ENCODE measurements around the gene PITPNM3. TPM values are rescaled to one million over a fixed set of nuclear protein-coding genes. Genes with fewer than 3 reads are reported as not detected.

The PITPNM3 gene
- total RNA-seq, 4 donors from 2014 or later = 12.7 to 51.6 (median 29.7) TPM

GRCh38 chr17:6555331-6556120 is 829 bp downstream of the PITPNM3 start:
- Histone ChIP-seq H3K27ac (peak overlapping the region; percentile 75 to 92 (median 82)), H3K36me3 (no peaks in the 10 kb centered on the region), H3K27me3 (peaks cover 9% of the 10 kb centered on the region), H3K9me3 (no peaks in the 10 kb centered on the region), H3K4me3 (peak overlapping the region; percentile 41 to 82 (median 68)), H3K4me1 (peaks cover 14 to 46% (median 41%) of the 10 kb centered on the region in 4 donors)
- DNase-seq = peak; percentile 22
- TF ChIP-seq EP300 (IDR thresholded peaks at IDR 0.05; ENCODE audit: low read depth) (no peak), POLR2A (IDR thresholded peaks at IDR 0.05) (peak; percentile 62), POLR2AphosphoS5 (IDR thresholded peaks at IDR 0.05) (peak in 2 of 3 donors; percentile 24 to 40), CTCF (IDR thresholded peaks at IDR 0.05) (no peak)
- in situ Hi-C loops (cut with MboI; ENCODE audit: low pct_ligation_motif_present in 1 of 4, low pct_unique_long_range_greater_than_20kb in 1 of 4, low sequenced_read_pairs in 3 of 4) (no loop called here), intact Hi-C loops (cut with DNase I; ENCODE audit: low total_unique reads) (no loop called here)
- WGBS, 2 donors (ENCODE audit: low coverage in 1 of 2) = 4% methylated on average over 27 of the region's 56 CpGs; no CpG with 5 or more reads in 1 of the 2 donors

- H3K27ac ChIP-seq = peak overlapping the region; percentile 75 to 92 (median 82)
- H3K4me3 ChIP-seq = peak overlapping the region in 3 of 4 donors; percentile 62 to 82 (median 73)
- peaks cover 9% of the 10 kb centered on the region for H3K27me3 ChIP-seq
- peak; percentile 74 for DNase-seq
- peaks cover 14 to 46% (median 41%) of the 10 kb centered on the region in 4 donors for H3K4me1 ChIP-seq
- H3K9me3 ChIP-seq = no peaks in the 10 kb centered on the region
- in situ Hi-C loops (cut with MboI; ENCODE audit: low pct_ligation_motif_present in 1 of 4, low pct_unique_long_range_greater_than_20kb in 1 of 4, low sequenced_read_pairs in 3 of 4) (no loop called here), intact Hi-C loops (cut with DNase I; ENCODE audit: low total_unique reads) (no loop called here)
- 20% methylated on average over 8 of the region's 12 CpGs; no CpG with 5 or more reads in 1 of the 2 donors for WGBS, 2 donors (ENCODE audit: low coverage in 1 of 2)
- no peaks in the 10 kb centered on the region for H3K36me3 ChIP-seq
- TF ChIP-seq POLR2A (IDR thresholded peaks at IDR 0.05) (peak; percentile 60), EP300 (IDR thresholded peaks at IDR 0.05; ENCODE audit: low read depth) (no peak), POLR2AphosphoS5 (IDR thresholded peaks at IDR 0.05) (peak; percentile 19 to 85 (median 76)), CTCF (IDR thresholded peaks at IDR 0.05) (no peak)
Measured at GRCh38 chr17:6554871-6555330, 1.5 kb downstream of the PITPNM3 start.

- DNase-seq = no peak
- no peaks in the 10 kb centered on the region for H3K9me3 ChIP-seq
- 60 to 77% methylated on average over 2 to 4 of the region's 4 CpGs for WGBS, 2 donors (ENCODE audit: low coverage in 1 of 2)
- peak overlapping the region; percentile 75 to 92 (median 82) for H3K27ac ChIP-seq
- H3K36me3 ChIP-seq = no peaks in the 10 kb centered on the region
- peaks cover 14 to 46% (median 41%) of the 10 kb centered on the region in 4 donors for H3K4me1 ChIP-seq
- peaks cover 9% of the 10 kb centered on the region for H3K27me3 ChIP-seq
- in situ Hi-C loops (cut with MboI; ENCODE audit: low pct_ligation_motif_present in 1 of 4, low pct_unique_long_range_greater_than_20kb in 1 of 4, low sequenced_read_pairs in 3 of 4) (no loop called here), intact Hi-C loops (cut with DNase I; ENCODE audit: low total_unique reads) (no loop called here)
- no peak overlapping the region for H3K4me3 ChIP-seq
- no peak for TF ChIP-seq POLR2AphosphoS5 (IDR thresholded peaks at IDR 0.05)
- no peak for TF ChIP-seq POLR2A (IDR thresholded peaks at IDR 0.05)
- TF ChIP-seq EP300 (IDR thresholded peaks at IDR 0.05; ENCODE audit: low read depth) = no peak
- no peak for TF ChIP-seq CTCF (IDR thresholded peaks at IDR 0.05)
Measured at GRCh38 chr17:6554342-6554741, 2.0 kb downstream of the PITPNM3 start.

- in situ Hi-C loops (cut with MboI; ENCODE audit: low pct_ligation_motif_present in 1 of 4, low pct_unique_long_range_greater_than_20kb in 1 of 4, low sequenced_read_pairs in 3 of 4) = no loop called here
- peaks cover 9% of the 10 kb centered on the region for H3K27me3 ChIP-seq
- no peaks in the 10 kb centered on the region for H3K36me3 ChIP-seq
- H3K27ac ChIP-seq = peak overlapping the region; percentile 82 to 88 (median 85)
- no peak overlapping the region for H3K4me3 ChIP-seq
- intact Hi-C loops (cut with DNase I; ENCODE audit: low total_unique reads) = no loop called here
- H3K9me3 ChIP-seq = no peaks in the 10 kb centered on the region
- TF ChIP-seq CTCF (IDR thresholded peaks at IDR 0.05) = no peak
- TF ChIP-seq POLR2AphosphoS5 (IDR thresholded peaks at IDR 0.05) = peak in 1 of 3 donors; percentile 52
- peak; percentile 44 for TF ChIP-seq POLR2A (IDR thresholded peaks at IDR 0.05)
- TF ChIP-seq EP300 (IDR thresholded peaks at IDR 0.05; ENCODE audit: low read depth) = no peak
- peaks cover 22 to 56% (median 44%) of the 10 kb centered on the region in 4 donors for H3K4me1 ChIP-seq
- DNase-seq = peak; percentile 88
- WGBS, 2 donors (ENCODE audit: low coverage in 1 of 2) = 43 to 48% methylated on average over 6 to 11 of the region's 11 CpGs
Measured at GRCh38 chr17:6551869-6552531, 4.4 kb downstream of the PITPNM3 start.

Data from transverse colon (tissue), 4 donors.